GM21526 (cell line): ENCODE measurements around the gene APOBEC3C.
A peak's percentile ranks its signal among the peaks of the same experiment; 100 is the strongest.
"Not testable (repeated sequence)": the region's sequence is repeated elsewhere in the genome, so short reads cannot be mapped to it uniquely, and the experiment has no call there.

ENCODE experiments used
- ATAC-seq: cut with Tn5 transposase; IDR thresholded peaks from one replicate; pipeline ENCODE4 v1.9.1; 2021; ENCODE audit warnings: moderate library complexity; ENCODE audit not compliant: unreplicated experiment, low FRiP score

APOBEC3C gene

DNA sequence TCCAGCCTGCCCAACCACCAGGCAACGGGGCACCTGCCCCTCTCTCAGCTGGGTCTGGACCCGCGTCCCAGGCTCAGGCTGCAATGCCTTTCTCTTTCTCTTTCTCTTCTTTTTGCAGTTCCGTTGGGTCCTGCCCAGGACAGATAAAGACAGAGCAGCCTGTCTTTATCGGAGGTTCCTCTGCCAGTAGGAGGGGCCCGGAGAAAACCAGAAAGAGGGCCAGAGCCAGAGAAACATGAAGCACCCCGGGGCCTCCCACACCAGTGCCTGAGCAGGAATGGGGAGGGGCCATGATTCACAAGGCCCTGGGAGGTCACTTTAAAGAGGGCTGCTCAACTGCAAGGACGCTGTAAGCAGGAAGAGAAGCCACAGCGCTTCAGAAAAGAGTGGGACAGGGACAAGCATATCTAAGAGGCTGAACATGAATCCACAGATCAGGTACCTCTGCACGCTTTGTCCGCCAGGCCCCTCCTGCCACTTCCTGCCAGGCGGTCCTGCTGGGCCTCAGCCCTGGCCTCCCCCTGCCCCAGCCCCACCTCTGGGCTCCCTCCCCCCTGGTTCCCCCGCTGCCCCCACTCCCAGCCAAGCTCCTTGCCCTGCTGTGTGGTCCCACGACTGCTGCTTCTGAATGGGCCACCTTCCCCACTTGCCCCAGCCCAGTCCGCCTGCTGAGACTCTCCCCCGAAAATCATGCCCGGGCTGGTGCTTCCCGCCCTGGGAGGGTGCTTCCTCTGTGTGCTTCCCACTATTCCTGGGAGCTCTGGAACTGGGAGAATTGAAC, at the start of gene APOBEC3C:
Gene APOBEC3C (plus strand): TSS at position 316 of the 781 bp plus-strand sequence. CDS start 106 bp downstream, at position 422.
- peak; percentile 72 for ATAC-seq

DNA sequence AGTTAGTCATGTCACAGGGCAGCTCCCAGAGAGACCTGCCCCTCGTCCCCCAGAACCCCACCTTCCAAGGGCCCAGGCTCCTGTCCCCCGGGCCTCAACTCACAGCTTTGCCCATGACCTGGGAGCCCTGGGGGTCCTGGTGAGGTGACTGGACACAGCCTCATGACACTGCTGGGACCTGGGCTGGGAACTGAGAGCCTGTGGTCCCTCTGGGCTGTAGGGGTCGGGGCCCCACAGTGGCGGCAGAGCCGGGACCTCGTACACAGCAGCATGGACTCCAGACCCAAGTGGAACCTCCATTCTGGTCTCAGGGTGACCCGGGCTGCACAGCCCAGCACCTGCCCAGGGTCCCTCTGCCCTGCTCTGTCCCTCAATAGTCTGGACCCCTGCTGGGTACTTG, 49.8 kb upstream of the APOBEC3C start:
- ATAC-seq: no peak

DNA sequence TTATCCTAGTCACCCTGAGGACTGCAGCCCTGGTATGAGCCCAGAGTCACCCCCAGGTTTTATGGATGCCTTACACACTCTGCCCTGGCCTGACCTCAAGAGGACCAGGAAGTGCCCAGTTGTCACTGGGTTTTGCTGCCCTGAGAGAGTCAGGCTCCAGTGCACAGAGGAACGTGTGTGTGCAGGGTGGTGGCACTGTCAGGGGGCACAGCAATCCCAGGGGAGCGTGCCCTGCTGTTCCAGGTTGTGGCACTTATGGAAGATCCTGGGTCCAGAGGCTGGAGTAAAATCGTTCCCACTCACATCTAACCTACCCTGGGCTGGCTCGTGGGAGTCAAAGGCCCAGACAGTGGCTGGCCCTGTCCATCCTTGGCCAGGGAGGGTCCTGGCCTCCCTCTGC, 49.1 kb upstream of the APOBEC3C start:
- no peak for ATAC-seq

DNA sequence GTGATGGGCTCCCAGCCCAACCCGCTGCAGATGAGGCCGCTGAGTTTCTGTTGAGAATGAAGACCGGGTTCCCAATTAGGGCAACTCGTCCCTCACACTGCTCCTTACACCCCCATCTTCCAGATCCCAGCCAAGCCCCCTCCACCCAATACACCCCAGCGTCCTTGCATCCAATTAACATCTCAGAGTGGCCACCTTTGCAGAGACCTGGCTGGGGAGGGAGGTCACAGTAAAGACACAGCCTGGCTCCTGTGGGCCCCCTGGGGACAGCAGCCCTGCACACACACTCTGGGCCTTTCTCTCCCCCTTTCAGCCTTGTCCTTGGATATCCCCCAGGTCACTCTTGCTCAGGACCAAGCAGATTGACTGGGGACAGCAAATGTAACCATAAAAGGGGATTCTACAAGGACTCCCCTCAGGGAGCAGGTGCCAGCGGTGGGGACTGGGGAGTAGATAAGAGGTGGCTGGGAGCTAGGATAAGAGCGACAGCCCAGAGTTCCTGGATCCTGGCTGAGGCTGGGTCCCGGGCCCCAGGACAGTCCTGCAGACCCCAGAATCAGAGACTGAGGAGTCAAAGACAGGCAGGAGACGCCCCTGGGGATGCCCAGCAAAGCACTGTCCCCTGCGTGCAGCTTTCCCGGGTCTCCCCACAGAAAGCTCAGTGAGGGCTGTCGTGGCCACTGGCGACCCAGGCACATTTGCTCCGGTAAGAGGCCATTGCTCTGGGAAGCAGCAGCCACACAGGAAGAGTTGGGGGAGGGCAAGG, 48.3 kb upstream of the APOBEC3C start:
- no peak for ATAC-seq

DNA sequence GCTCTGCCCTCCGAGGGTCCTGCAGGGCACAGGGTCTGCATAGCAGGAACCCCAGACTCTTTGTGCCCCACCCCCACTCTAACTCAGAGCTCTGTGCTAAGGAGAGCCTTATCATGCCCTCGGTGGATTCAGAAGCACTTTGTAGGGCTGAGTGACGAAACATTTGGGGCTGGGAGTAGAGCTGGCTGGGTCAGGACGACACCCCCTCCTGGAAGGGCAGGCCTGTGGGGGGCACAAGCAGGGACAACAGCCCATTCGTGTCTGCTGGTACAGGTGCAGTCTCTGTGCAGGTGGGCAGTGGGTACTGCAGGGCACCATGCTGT, 47.7 kb upstream of the APOBEC3C start:
- no peak for ATAC-seq

DNA sequence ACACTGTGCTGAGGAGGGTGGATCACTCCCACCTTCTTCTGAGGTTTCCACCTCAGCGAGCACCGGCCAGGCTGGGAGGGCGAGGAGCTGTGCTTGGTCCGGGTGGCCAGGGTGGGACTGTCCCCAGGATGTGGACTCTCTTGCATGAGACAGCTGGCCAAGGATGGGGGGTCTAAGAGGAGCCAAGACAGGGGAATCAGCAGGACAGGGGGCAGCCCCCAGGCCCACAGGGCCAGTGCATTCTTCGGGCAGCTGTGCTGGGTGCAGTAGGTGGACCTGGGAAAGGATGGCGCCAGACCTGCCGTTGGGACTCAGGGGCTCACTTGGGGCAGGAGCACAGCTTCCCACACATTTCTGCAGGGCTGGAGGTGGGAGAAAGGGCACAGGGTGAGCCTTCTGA, 47.1 kb upstream of the APOBEC3C start:
- ATAC-seq: no peak

DNA sequence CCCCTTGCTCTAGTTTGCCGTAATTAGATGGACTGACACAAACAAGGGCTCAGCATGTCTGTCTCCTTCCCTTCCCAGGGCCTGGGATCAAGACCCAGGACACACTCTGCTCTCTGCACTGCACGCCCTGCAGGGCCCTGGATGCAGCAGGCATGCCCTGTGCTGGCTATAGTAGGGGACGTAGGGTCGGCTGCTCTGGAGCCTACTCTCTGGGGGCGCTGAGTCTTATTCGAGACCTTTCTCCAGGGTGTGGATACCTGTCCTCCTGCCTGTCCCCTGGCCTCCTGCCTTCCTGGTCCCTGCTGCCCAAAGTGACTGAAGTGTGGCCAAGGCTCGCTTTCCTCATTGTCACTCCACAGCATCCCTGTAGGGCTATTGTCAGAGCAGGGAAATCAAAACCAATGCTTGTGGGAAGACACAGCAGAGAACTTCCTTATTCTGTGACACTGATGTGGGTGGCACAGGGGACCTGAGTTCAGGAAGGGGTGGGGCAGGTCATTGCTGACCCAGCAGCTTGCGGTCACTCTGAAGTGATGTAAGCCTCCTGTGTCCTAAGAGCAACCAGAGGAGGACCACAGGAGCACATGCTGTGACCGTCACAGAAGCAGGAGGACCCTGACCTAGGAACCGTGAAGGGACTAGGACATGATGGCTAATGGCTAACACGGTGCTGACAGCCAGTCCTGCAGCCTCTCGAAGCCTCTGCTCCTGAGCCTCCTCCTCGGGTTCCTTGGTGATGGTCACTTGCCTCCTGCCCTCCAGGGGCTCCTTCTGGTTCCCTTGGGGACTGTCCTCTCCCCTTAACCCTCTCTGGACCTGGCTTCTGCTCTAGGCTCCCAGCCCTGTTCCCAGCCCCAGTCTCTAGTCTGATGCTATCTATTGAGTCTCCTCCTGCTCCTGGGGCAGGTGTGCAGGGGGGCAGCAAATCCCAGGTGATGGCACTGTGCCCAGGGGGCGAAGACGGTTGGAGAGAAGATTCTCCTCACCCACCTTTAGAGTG, 46.3 kb upstream of the APOBEC3C start:
- no peak for ATAC-seq

DNA sequence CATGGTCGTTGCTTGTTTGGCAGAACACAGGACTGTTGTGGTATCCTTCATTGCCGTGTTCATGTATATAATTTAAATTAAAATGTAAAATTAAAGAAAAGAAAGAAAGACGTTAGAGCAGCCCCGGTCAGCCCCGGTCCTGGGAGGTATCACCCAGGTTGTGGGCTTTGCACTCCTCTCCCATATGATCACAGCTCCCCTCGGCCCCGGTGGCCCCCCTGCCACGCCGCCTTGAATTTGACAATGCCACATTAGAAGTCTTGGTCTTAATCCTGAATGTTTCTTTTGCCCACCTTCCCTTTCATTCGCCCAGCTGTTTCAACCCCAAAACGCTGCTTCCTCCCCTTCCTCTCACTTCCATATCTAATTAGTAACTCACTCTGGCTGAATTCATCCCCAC, 45.3 kb upstream of the APOBEC3C start:
- no peak for ATAC-seq

DNA sequence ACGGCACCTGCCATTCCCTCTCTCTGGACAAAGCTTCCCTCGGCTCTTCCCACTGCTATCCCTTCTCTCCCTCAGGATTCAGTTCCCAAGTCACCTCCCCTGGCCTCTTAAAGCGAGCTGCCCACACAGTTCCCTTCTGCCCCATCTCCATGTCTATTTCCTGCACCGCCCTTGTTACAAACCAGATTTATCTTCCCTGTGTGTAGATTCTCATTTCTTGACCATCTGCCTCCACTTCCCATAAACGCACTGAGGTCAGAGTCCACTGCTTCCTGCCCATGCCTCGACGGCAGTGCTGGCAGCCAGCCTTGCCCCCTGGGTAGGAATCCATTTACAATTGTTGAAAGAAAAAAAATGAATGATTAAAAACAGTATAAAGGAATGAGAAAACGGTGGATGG, 43.5 kb upstream of the APOBEC3C start:
- no peak for ATAC-seq

DNA sequence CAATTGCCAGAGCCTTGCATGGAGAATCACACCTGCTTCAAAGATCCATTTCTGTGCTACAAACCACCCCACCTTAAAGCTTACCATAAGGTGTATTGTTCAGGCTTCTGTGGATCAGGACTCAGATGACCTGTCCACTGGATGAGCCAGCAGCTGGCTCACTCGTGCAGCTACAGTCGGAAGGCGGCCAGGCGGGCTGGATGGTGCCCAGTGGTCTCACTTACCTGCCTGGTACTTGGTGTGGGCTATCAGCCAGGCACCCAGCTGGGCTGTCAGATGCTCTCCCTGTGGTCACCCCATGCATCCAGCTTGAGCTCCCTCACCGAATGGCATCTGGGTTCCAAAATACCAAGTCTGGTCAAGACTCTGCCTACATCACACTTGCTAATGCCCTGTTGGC, 42.9 kb upstream of the APOBEC3C start:
- no peak for ATAC-seq

DNA sequence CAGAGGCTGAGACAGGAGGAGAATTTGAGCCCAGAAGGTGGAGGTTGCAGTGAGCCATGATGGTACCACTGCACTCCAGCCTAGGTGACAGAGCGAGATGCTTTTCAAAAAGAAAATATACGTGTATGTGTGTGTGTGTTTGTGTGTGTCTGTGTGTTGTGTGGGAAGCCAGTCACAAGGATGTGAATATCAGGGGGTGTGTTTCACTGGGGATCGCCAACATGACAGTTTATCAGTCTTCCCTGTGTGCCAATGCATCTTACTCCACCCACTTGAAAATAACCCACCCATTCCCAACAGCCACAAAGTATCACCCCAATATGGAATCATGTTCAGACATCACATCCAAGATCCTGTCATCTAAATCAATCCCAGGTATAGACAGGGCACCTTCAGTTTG, 42.3 kb upstream of the APOBEC3C start:
- ATAC-seq: no peak

DNA sequence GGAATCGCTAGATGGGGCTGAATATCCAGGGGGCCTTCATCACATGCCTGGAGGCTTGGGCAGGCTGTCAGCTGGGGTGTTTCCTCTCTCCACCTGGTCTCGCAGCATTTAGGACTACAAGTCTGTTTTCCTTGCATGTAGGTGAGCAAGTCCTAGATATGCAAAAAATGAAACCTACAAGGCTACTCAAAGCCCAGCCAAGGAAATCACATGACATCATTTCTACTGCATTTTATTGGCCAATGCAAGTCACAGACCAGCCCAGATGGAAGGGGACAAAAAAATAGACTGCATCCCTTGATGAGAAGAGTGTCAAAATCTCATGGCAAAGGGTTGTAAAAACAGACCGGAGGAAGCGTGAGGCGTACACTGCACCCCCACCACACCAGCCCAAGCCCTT, 41.5 kb upstream of the APOBEC3C start:
- no peak for ATAC-seq

DNA sequence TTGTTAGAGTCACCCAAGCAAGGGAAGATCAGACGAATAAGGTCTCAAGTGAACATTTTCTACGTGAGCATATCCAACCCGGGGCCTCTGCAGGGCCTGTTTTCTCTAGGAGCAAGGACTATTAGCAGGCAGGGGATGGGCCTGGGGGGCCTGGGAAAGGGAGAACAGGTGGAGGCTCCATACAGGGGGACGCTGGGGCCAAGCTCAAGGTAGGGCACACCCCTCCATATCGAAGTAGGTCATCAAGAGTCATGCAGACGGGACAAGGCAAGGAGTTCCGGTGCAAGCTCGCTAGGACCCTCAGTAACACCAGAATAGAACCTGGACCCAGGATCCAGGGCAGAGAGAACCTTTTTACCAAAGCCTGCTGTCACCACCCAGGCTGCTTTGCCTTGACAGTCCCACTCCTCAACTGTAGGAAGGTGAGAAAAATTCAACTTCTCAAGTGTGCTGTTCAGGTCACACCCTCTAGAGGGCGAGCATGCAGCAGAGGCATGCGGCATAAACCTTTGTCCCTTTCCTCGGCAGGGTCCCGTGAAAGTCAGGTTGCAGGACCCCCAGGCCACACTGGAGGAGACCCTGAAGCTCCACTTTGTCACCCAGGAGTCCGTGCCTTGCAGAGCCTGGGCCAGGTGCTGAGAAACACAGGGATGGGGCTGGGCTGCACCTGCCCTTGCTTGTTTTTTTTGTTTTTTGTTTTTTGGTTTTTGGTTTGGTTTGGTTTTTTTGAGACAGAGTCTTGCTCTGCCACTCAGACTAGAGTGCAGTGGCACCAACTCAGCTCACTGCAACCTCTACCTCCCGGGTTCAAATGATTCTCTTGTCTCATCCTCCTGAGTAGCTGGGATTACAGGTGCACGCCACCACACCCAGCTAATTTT, 40.5 kb upstream of the APOBEC3C start:
- ATAC-seq: no peak

DNA sequence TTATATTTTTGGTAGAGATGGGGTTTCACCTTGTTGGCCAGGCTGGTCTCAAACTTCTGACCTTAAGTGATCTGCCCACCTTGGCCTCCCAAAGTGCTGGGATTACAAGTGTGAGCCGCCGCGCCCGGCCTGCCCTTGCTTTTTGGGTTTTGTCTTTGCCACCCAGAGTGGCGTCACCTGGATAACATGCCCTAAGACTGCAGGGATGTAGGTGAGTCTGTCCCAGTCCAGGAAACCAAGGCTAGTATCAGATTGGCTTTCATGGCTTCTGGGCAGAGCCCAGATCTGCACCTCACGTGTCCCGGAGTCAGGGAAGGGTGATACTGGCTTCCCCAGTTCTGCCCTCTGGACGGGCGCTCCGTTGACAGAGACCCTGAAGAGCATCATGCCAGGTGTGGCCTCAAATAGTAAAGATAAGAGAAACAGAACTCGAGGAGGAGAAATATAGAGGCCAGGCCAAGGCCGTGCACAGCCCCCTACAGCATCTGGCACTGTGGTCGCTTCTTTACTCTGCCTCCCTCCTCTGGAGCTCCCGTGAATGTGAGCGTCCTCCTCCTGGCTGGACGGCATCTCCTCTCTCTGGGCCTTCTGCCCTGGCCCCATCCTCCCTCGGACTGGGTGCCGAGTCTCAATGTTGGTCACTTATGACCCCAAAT, 39.8 kb upstream of the APOBEC3C start:
- ATAC-seq: no peak

DNA sequence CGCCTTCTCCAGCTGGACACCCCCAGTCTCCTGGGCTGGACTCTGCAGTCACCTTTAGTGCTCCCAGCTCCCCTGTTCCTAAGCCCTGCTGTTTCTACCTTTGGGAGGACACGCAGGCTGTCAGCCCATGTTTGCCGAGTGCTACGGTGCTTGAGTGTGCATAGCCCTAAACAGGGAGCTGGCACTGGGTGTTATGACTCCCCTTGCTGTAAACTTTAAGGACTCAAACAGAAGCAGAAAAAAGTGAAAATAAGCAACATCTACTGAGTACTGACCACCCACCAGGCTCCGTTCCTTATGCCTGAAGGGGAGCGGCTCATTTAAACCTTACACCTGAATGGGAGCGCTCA, 39.3 kb upstream of the APOBEC3C start:
- no peak for ATAC-seq

DNA sequence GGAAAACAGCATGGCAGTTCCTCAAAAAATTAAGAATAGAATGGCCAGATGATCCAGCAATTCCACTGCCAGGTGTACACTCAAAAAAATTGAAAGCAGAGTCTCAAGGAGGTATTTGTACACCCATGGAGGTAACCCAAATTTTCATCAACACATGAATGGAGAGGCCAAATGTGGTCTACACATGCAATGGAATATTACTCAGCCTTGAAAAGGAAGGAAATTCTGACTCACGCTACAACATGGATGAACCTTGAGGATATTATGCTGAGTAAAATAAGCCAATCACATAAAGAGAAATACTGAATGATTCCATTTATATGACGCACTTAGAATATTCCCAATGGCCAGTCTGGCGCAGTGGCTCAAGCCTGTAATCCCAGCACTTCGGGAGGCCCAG, 36.8 kb upstream of the APOBEC3C start:
- not testable (repeated sequence) for ATAC-seq

DNA sequence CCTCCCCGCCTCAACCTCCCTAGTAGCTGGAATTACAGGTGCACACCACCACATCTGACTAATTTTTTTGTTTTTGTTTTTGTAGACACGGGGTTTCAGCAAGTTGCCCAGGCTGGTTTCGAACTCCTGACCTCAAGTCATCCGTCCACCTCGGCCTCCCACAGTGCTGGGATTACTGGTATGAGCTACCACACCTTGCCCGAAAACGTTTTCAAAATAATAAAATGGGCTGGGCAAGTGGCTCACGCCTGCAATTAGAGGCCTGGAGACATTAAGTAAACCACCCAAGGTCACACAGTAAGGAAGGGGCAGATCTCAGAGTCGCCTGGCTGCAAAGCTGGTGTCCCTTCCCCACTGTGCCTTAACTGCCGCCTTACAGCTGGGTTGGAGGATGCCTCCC, 33.5 kb upstream of the APOBEC3C start:
- not testable (repeated sequence) for ATAC-seq

DNA sequence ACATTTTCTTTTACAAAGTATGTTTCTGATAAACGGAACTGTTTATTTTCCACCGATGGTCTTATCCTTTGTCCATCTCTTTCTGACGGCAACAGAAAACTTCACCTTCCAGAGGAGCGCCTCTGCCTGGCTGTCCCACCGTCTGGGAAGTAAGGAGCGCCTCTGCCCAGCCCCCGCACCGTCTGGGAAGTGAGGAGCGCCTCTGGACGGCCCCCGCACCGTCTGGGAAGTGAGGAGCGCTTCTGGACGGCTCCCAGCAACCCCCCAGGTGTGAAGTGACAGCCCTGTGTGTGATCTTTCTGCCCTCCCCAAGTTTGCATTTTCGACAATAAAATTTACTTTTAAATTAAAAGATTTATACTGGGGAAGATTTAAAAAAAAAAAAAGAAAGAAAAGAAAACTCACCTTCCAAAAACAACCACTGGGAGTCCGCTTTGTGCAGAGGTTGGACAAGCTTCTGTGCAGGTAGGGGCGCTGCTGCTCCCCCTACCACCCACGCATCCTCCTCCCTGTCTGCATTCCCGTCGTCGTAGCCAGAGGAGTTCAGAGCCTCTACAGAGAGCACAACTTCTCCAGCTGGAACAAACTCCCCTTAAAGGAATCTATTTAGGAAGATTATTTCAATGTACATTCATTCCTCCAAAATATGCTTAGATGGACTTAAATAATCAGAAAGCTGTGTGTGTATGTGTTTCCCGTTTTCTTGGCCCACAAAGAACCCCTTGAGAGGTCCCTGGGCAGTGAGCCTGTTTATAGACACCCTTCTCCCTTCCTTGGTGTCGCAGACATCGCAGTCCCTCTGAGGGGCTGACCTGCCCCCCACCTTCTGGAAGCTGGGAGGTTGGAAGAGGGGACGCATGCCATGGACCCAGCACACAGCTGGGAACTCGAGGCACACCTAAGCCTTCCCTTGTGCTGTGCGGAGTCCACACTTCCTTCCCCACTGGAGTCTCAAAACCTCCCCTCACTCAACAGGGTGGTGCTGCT, 32.8 kb upstream of the APOBEC3C start:
- ATAC-seq: no peak
